A549 treated with ZK216348 at 1 μM for 4 hours (cell line): Measurements from ENCODE around the gene PCSK2. TPM values are rescaled to one million over a fixed set of nuclear protein-coding genes. Genes with fewer than 3 reads are reported as not detected.

ENCODE experiments used
- total RNA-seq: library from RNA; stranded (reverse); fragments of 200-300 nt; extraction: Qiagen RNA extraction; gene quantifications from 5 replicates; pipeline ENCODE4 v1.2.3, GENCODE V29; 2022; ENCODE audit warnings: low read depth

The PCSK2 gene
- total RNA-seq, result 0.12 TPM in 1 of 5 replicates, not detected in the others

GRCh38 chr20:17226410-17227218, at the start of gene PCSK2:
TSS of gene PCSK2 (plus strand) at chr20:17227040. CDS start at chr20:17227306, 266 bp downstream.

GRCh38 chr20:17530716-17531664, 304.1 kb downstream of the PCSK2 start, which contains the start of gene BFSP1:
TSS of gene BFSP1 (minus strand) at chr20:17531379. CDS start at chr20:17531329, 50 bp downstream.

